Activated CD8-positive, alpha-beta memory T cell treated with anti-CD3 and anti-CD28 coated beads for 1 hour (primary cell): ENCODE results near the gene TRAPPC3.
"Not testable (repeated sequence)": the region's sequence is repeated elsewhere in the genome, so short reads cannot be mapped to it uniquely, and the experiment has no call there.

Source experiments
- DNase-seq, 2 donors: peaks; one replicate each; pipeline ENCODE4 v3.0.0-alpha.2; 2020; ENCODE audit warnings: low read depth in 1 of 2; ENCODE audit errors: extremely low read depth in 1 of 2

Gene TRAPPC3

GRCh38 chr1:36149237-36149972 is at the start of gene TRAPPC3:
Gene TRAPPC3 (minus strand): TSS chr1:36149486. CDS start chr1:36149378, 108 bp downstream.
- DNase-seq: peak; percentile 97 to 99

GRCh38 chr1:36198641-36199040 is 49.4 kb upstream of the TRAPPC3 start:
- no peak for DNase-seq

- not testable (repeated sequence) for DNase-seq
These were observed 47.5 kb upstream of the TRAPPC3 start for GRCh38 chr1:36196805-36197204.

GRCh38 chr1:36187800-36188593 is 38.7 kb upstream of the TRAPPC3 start:
- DNase-seq: peak; percentile 53 to 70

- DNase-seq: no peak
These were observed 34.1 kb upstream of the TRAPPC3 start for GRCh38 chr1:36183309-36183856.

- no peak for DNase-seq
These were observed 33.4 kb upstream of the TRAPPC3 start for GRCh38 chr1:36182734-36183133.

GRCh38 chr1:36179220-36179600 is 29.9 kb upstream of the TRAPPC3 start:
- DNase-seq: no peak

- DNase-seq: no peak
These were observed 29.4 kb upstream of the TRAPPC3 start for GRCh38 chr1:36178471-36179219.

- DNase-seq: no peak
These were observed 28.5 kb upstream of the TRAPPC3 start for GRCh38 chr1:36177589-36178431.

GRCh38 chr1:36176106-36176949 is 27.0 kb upstream of the TRAPPC3 start:
- no peak for DNase-seq

GRCh38 chr1:36175137-36176095 is 26.1 kb upstream of the TRAPPC3 start:
- no peak for DNase-seq

- DNase-seq: no peak
These were observed 25.4 kb upstream of the TRAPPC3 start for GRCh38 chr1:36174713-36175112.

- no peak for DNase-seq
These were observed 23.7 kb upstream of the TRAPPC3 start for GRCh38 chr1:36172983-36173382.

GRCh38 chr1:36172017-36172747 is 22.9 kb upstream of the TRAPPC3 start:
- DNase-seq: no peak

- no peak for DNase-seq
These were observed 21.5 kb upstream of the TRAPPC3 start for GRCh38 chr1:36170643-36171412.

- no peak for DNase-seq
These were observed 19.2 kb upstream of the TRAPPC3 start for GRCh38 chr1:36168514-36168913.
